ENCODE data around the gene IGFLR1. TPM values are rescaled to one million over a fixed set of nuclear protein-coding genes. Genes with fewer than 3 reads are reported as not detected.

The IGFLR1 gene
- total and polyA plus RNA-seq, 2 of the 8 experiments (the other 6 are each of a cell fraction or from before 2014, with no cell fraction given), result 8.4 to 28.9 TPM

DNA sequence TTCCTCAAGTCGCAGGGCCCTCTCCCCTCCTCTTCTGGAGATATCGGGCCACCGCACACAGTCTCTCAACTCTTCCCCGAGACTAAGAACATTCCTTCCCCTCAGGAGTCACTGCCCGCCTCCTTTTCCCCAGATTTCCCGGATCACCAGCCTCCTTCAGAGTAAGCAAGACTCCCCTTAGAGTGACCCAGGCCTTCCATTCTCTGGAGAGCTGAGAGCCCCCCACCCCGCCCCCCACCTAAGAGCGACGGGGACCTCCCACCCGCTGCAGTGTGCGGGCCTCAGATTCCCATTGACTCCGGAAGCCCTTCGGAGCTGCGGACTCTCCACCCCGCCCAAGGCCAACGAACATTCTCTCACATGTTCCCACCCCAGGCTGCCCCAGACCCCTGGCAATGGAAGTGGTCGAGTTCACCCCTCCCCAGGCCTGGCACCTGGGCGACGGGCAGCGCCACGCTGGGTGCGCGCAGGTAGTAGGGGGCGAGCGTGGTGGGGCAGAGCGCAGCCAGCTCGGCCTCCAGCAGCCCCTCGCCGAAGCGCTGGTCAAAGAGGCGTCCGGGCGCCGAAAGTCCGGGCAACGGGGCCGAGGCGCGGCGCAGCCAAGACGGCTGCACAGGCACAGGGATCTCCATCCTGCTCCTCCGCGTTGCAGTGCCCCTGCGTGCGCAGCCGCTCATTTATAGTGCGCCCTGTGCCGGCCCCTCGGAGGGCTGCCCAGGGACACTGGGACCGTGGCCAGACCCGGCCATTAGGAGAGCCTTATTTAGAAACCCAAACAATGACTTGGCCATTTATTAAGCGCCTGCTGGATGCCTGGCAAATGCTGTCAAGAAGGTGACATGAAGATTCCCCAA is 14.4 kb upstream of the IGFLR1 start, which contains the start of gene HSPB6:
Gene HSPB6 (minus strand): TSS at position 653 of the 854 bp plus-strand sequence. CDS start 21 bp downstream, at position 632.
- peak within 1 kb of the TSS; percentile 46; the same call in 1 of the 2 replicates for H2AFZ ChIP-seq (ENCODE audit: low read length)
- 11% methylated on average over 36 of the region's 52 CpGs; no CpG with 5 or more reads in 1 of the 2 experiments for WGBS, 2 experiments (ENCODE audit: extremely low coverage in 1 of 2, insufficient coverage in 1 of 2, insufficient read length in 1 of 2, insufficient replicate concordance in 2 of 2, low coverage in 1 of 2, low lambda C conversion rate in 2 of 2, missing lambda C conversion rate in 1 of 2)
- no peak within 1 kb of the TSS for H3K4ac ChIP-seq (replicated peaks; ENCODE audit: insufficient read length, low read depth, low read length)
- H4K5ac ChIP-seq (ENCODE audit: insufficient read length, low read depth, low read length), result peak within 1 kb of the TSS; percentile 39
- H3K4me2 ChIP-seq (ENCODE audit: insufficient read depth in 1 of 2, low read depth in 2 of 2, low read length in 2 of 2), result peak within 1 kb of the TSS; percentile 95 to 98
- peaks cover 0 to 6% of the 10 kb centered on the region in 2 experiments; a peak in 2 of 4 replicates for H3K79me2 ChIP-seq (ENCODE audit: control insufficient read depth in 1 of 2, insufficient read depth in 2 of 2, low read length in 2 of 2)
- H3K27ac ChIP-seq (ENCODE audit: low read depth, low read length), result no peak within 1 kb of the TSS
- no peak within 1 kb of the TSS for H2AK5ac ChIP-seq (ENCODE audit: low read depth, low read length)
- no peak within 1 kb of the TSS for H2BK12ac ChIP-seq (ENCODE audit: low read depth, low read length)
- peaks cover 4% of the 10 kb centered on the region for H3K79me1 ChIP-seq (ENCODE audit: low read depth, low read length)
- no peak within 1 kb of the TSS; the same call in 1 of the 2 replicates for H4K8ac ChIP-seq (ENCODE audit: extremely low read depth, insufficient read depth, low read length)
- CTCF ChIA-PET (ENCODE audit: partially characterized antibody), result interaction anchor here (0.9 to 2.0 kb wide), 4 partner anchors 10 to 63 kb away, joined by 3 to 9 read pairs (median 4); no protein-coding TSS in a partner anchor
- no peak within 1 kb of the TSS; the same call in none of the 2 replicates for H2BK5ac ChIP-seq (ENCODE audit: low read depth, low read length)
- peaks cover 0 to 7% (median 2%) of the 10 kb centered on the region in 4 experiments; a peak in 2 of 8 replicates for H3K36me3 ChIP-seq (ENCODE audit: control insufficient read depth in 2 of 4, insufficient read depth in 4 of 4, low read length in 3 of 4)
- peaks cover 0 to 18% (median 11%) of the 10 kb centered on the region in 4 experiments; a peak in 5 of 7 replicates for H3K4me1 ChIP-seq (replicated peaks in 1 of 4; ENCODE audit: control insufficient read depth in 3 of 4, insufficient read depth in 4 of 4, low read length in 3 of 4)
- no peak within 1 kb of the TSS for H3K23ac ChIP-seq (ENCODE audit: insufficient read length)
- peak within 1 kb of the TSS in 1 of 4 experiments; percentile 50; a peak in 2 of 7 replicates for H3K9ac ChIP-seq (replicated peaks in 1 of 4; ENCODE audit: extremely low read depth in 1 of 4, low read depth in 3 of 4, low read length in 3 of 4)
- peaks cover 0 to 17% (median 11%) of the 10 kb centered on the region in 4 experiments; a peak in 5 of 7 replicates for H3K27me3 ChIP-seq (replicated peaks in 1 of 4; ENCODE audit: control insufficient read depth in 3 of 4, extremely low read depth in 1 of 4, insufficient read depth in 3 of 4, low read length in 3 of 4)
- peaks cover 0 to 6% of the 10 kb centered on the region in 2 experiments for H4K20me1 ChIP-seq (replicated peaks in 1 of 2; ENCODE audit: control insufficient read depth in 1 of 2, insufficient read depth in 2 of 2, low read length in 2 of 2)
- no peak within 1 kb of the TSS for H3K14ac ChIP-seq (ENCODE audit: insufficient read length)
- H4K91ac ChIP-seq (replicated peaks; ENCODE audit: insufficient read length, low read length), result peak within 1 kb of the TSS; percentile 72
- FAIRE-seq (no peak), DNase-seq (ENCODE audit: low read depth in 1 of 2, low spot score in 2 of 2) (no peak)
- H3K9me3 ChIP-seq (ENCODE audit: insufficient read depth in 2 of 2, low read depth in 1 of 2, low read length in 1 of 2), result no peaks in the 10 kb centered on the region
- H3K23me2 ChIP-seq (ENCODE audit: low read depth, low read length), result peaks cover 16% of the 10 kb centered on the region; the same call in 1 of the 2 replicates
- H3K56ac ChIP-seq (replicated peaks; ENCODE audit: insufficient read length, low read depth, low read length), result no peak within 1 kb of the TSS
- H3K18ac ChIP-seq (ENCODE audit: extremely low read depth, low read length), result peak within 1 kb of the TSS; percentile 83
- POLR2A ChIA-PET (ENCODE audit: partially characterized antibody), result interaction anchor here (0.8 to 2.6 kb wide), 12 partner anchors 8 to 100 kb away, joined by 3 to 23 read pairs (median 5); partner anchors contain the start of genes KIRREL2, LIN37, PSENEN and U2AF1L4
- no peak within 1 kb of the TSS for H2BK120ac ChIP-seq (replicated peaks; ENCODE audit: low read depth, low read length)
- peak within 1 kb of the TSS; percentile 81; the same call in 1 of the 2 replicates for H2BK15ac ChIP-seq (ENCODE audit: low read length)
- H2BK20ac ChIP-seq (ENCODE audit: low read length), result no peak within 1 kb of the TSS
- peak within 1 kb of the TSS; percentile 95 to 100 (median 98) for H3K4me3 ChIP-seq (ENCODE audit: extremely low read depth in 1 of 4, insufficient read depth in 2 of 4, low read depth in 3 of 4, low read length in 4 of 4)
- TF ChIP-seq GTF2F1 (IDR thresholded peaks at IDR 0.05; ENCODE audit: borderline replicate concordance, low read depth, low read length), result no peak
- no peak for TF ChIP-seq KDM5A (IDR thresholded peaks at IDR 0.05; ENCODE audit: low read length)
- TF ChIP-seq YY1 (IDR thresholded peaks at IDR 0.05; ENCODE audit: low read depth, low read length), result no peak
- TF ChIP-seq NANOG (IDR thresholded peaks at IDR 0.05; ENCODE audit: insufficient read depth, low read depth, low read length, poor library complexity, severe bottlenecking), result no peak
- no peak for TF ChIP-seq JUND (IDR thresholded peaks at IDR 0.05; ENCODE audit: low read length)
- TF ChIP-seq POU5F1 (IDR thresholded peaks at IDR 0.05; ENCODE audit: low read depth, low read length), result no peak
- 0 out of 4 replicates have a peak, but pooled peaks of 1 of the 2 experiments have one; percentile 31 for TF ChIP-seq SIN3A (conservative IDR thresholded peaks at IDR 0.05 in 1 of 2, IDR thresholded peaks at IDR 0.05 in 1 of 2; ENCODE audit: low read depth in 1 of 2, low read length in 2 of 2)
- no peak for TF ChIP-seq PHF8 (conservative IDR thresholded peaks at IDR 0.05; ENCODE audit: low read depth, low read length)
- TF ChIP-seq BCL11A (IDR thresholded peaks at IDR 0.05; ENCODE audit: low read depth in 2 of 2, low read length in 2 of 2), result no peak
- TF ChIP-seq TAF1 (IDR thresholded peaks at IDR 0.05; ENCODE audit: low read depth, low read length), result no peak

Data from H1 (cell line).